GM10847 (cell line): ENCODE data around the gene ERAP2.

Experiments used
- POLR2A ChIP-seq: IDR thresholded peaks from 2 replicates; pipeline ENCODE4 v1.6.1; 2011; ENCODE audit not compliant: insufficient read length; ENCODE audit errors: extremely low read depth

The ERAP2 gene

GRCh38 chr5:96909435-96909834 lies 33.1 kb downstream of the ERAP2 start:
- TF ChIP-seq POLR2A, result no peak

- TF ChIP-seq POLR2A, result no peak
Measured at GRCh38 chr5:96911139-96911538, 34.8 kb downstream of the ERAP2 start.

GRCh38 chr5:96913233-96913632 lies 36.9 kb downstream of the ERAP2 start:
- no peak for TF ChIP-seq POLR2A

- TF ChIP-seq POLR2A, result no peak
Measured at GRCh38 chr5:96919754-96920197, 43.5 kb downstream of the ERAP2 start.

GRCh38 chr5:96920744-96921355 lies 44.5 kb downstream of the ERAP2 start:
- TF ChIP-seq POLR2A, result no peak

- no peak for TF ChIP-seq POLR2A
Measured at GRCh38 chr5:96922499-96923244, 46.4 kb downstream of the ERAP2 start.

GRCh38 chr5:96924016-96924443 lies 47.7 kb downstream of the ERAP2 start:
- TF ChIP-seq POLR2A, result no peak

GRCh38 chr5:96926276-96926675 lies 50.0 kb downstream of the ERAP2 start:
- TF ChIP-seq POLR2A, result no peak

- TF ChIP-seq POLR2A, result no peak
Measured at GRCh38 chr5:96927008-96927407, 50.7 kb downstream of the ERAP2 start.

- TF ChIP-seq POLR2A, result no peak
Measured at GRCh38 chr5:96928931-96929708, 52.8 kb downstream of the ERAP2 start.

GRCh38 chr5:96930058-96930457 lies 53.8 kb downstream of the ERAP2 start:
- no peak for TF ChIP-seq POLR2A

- no peak for TF ChIP-seq POLR2A
Measured at GRCh38 chr5:96930589-96930988, 54.3 kb downstream of the ERAP2 start.

GRCh38 chr5:96931605-96932004 lies 55.3 kb downstream of the ERAP2 start:
- TF ChIP-seq POLR2A, result no peak

- TF ChIP-seq POLR2A, result no peak
Measured at GRCh38 chr5:96932026-96932425, 55.7 kb downstream of the ERAP2 start.

- TF ChIP-seq POLR2A, result no peak
Measured at GRCh38 chr5:96933764-96934707, 57.7 kb downstream of the ERAP2 start.
